GM12878 (cell line): ENCODE results near the gene GPC2. TPM values are rescaled to one million over a fixed set of nuclear protein-coding genes. Genes with fewer than 3 reads are reported as not detected.

Experiments used
- ATAC-seq: fragments of 200-7000 bp; cut with Tn5 transposase; 3 replicates; pipeline ENCODE4 v1.9.1; 2020; ENCODE audit warnings: mild to moderate bottlenecking, moderate library complexity
- Bru-seq: library from RNA; stranded (reverse); fragments of 400-500 nt; gene quantifications from one replicate; lab custom pipeline; 2021; lab: Mats Ljungman, UMichigan
- BruChase-seq, 2 experiments: library from RNA; stranded (reverse); fragments of 400-500 nt; gene quantifications; one replicate each; lab custom pipeline; 2021; lab: Mats Ljungman, UMichigan
- BruUV-seq: library from RNA; stranded (reverse); fragments of 400-500 nt; replicated peaks from 2 replicates; lab custom pipeline; 2021; lab: Mats Ljungman, UMichigan
- CTCF ChIA-PET: fragments of 300-600 bp; sonication (Branson Sonifier 250); formaldehyde crosslinking; extraction: SDS; loops from one replicate; lab custom pipeline; 2021; ENCODE audit warnings: inconsistent platforms; lab: Yijun Ruan, JAX
- POLR2A ChIA-PET: fragments of 350-600 bp; formaldehyde crosslinking; extraction: SDS; loops from one replicate; lab custom pipeline; 2021; ENCODE audit warnings: inconsistent platforms; lab: Charles Lee
- RAD21 ChIA-PET: fragments of 300-600 bp; sonication (Branson Sonifier 250); formaldehyde crosslinking; loops from one replicate; lab custom pipeline; 2023; ENCODE audit warnings: antibody characterized with exemption; ENCODE audit not compliant: unreplicated experiment; lab: Charles Lee
- SMC1A ChIA-PET: fragments of 300-600 bp; sonication (Branson Sonifier 250); formaldehyde crosslinking; loops from one replicate; lab custom pipeline; 2023; ENCODE audit not compliant: unreplicated experiment, uncharacterized antibody; lab: Charles Lee
- DNase-seq: peaks from one replicate; pipeline ENCODE4 v3.0.0-alpha.2; 2011; ENCODE audit warnings: low read depth, low spot score
- FAIRE-seq: peaks from 3 replicates; lab custom pipeline; 2011; peaks lifted over from hg19 to GRCh38; lab: Jason Lieb, UNC
- H2AFZ ChIP-seq: 2 replicates; pipeline ENCODE4 v1.6.0; 2011; ENCODE audit warnings: low read depth, low read length, control low read depth; ENCODE audit not compliant: control insufficient read depth
- H3K27ac ChIP-seq: 2 replicates; pipeline ENCODE4 v1.5.1; 2011; ENCODE audit warnings: control low read depth; ENCODE audit not compliant: control insufficient read depth, insufficient read depth
- H3K27me3 ChIP-seq, 2 experiments: replicated peaks in 1 of 2; 2 replicates each; pipeline versions ENCODE4 v1.6.0 to v1.6.1; 2011; ENCODE audit warnings: low read length in 1 of 2; ENCODE audit not compliant: control insufficient read depth in 2 of 2, insufficient read depth in 2 of 2
- H3K36me3 ChIP-seq, 2 experiments: 2 replicates each; pipeline ENCODE4 v1.5.1; 2011; ENCODE audit warnings: low read length in 1 of 2; ENCODE audit not compliant: control insufficient read depth in 2 of 2, insufficient read depth in 2 of 2
- H3K4me1 ChIP-seq: 2 replicates; pipeline ENCODE4 v1.6.1; 2011; ENCODE audit warnings: mild to moderate bottlenecking, low read length, moderate library complexity, mixed read lengths; ENCODE audit not compliant: control insufficient read depth, insufficient read depth
- H3K4me2 ChIP-seq: 2 replicates; pipeline ENCODE4 v1.6.0; 2011; ENCODE audit warnings: control low read depth; ENCODE audit not compliant: control insufficient read depth, insufficient read depth
- H3K4me3 ChIP-seq: fragments of 200-600 bp; sonication (generic); 2 replicates; pipeline ENCODE4 v1.5.1; 2016
- H3K79me2 ChIP-seq: 2 replicates; pipeline ENCODE4 v1.6.0; 2011; ENCODE audit warnings: low read length; ENCODE audit not compliant: control insufficient read depth, insufficient read depth
- H3K9ac ChIP-seq: 2 replicates; pipeline ENCODE4 v1.8.0; 2011; ENCODE audit warnings: low read length, control low read depth, mixed read lengths; ENCODE audit not compliant: control insufficient read depth, insufficient read depth
- H3K9me3 ChIP-seq: replicated peaks from 3 replicates; pipeline ENCODE4 v1.5.1; 2011; ENCODE audit warnings: mild to moderate bottlenecking, low read length; ENCODE audit not compliant: control insufficient read depth, insufficient read depth
- H4K20me1 ChIP-seq: 2 replicates; pipeline ENCODE4 v1.6.0; 2011; ENCODE audit not compliant: control insufficient read depth, insufficient read depth
- EGR1 ChIP-seq, 2 experiments: IDR thresholded peaks; 1 replicate in 1 of 2; 2 replicates in 1 of 2; pipeline ENCODE4 v1.6.1; 2011 to 2012; ENCODE audit warnings: low read depth in 2 of 2, low read length in 2 of 2, borderline replicate concordance in 1 of 2, mild to moderate bottlenecking in 1 of 2, moderate library complexity in 1 of 2
- FOS ChIP-seq: IDR thresholded peaks from 3 replicates; pipeline ENCODE4 v1.6.1; 2011; ENCODE audit warnings: borderline replicate concordance; ENCODE audit not compliant: insufficient read length; ENCODE audit errors: extremely low read depth
- FOXK2 ChIP-seq: fragments of 450-650 bp; IDR thresholded peaks from 2 replicates; pipeline ENCODE4 v1.6.1; 2017; ENCODE audit warnings: mild to moderate bottlenecking, moderate library complexity
- MEF2B ChIP-seq: fragments of 450-650 bp; IDR thresholded peaks from 2 replicates; pipeline ENCODE4 v1.6.1; 2018; ENCODE audit warnings: mild to moderate bottlenecking, moderate library complexity; ENCODE audit not compliant: partially characterized antibody, poor library complexity, severe bottlenecking
- PBX3 ChIP-seq: IDR thresholded peaks from 2 replicates; pipeline ENCODE4 v1.6.1; 2011; ENCODE audit warnings: mild to moderate bottlenecking, low read depth, low read length, moderate library complexity; ENCODE audit not compliant: insufficient replicate concordance
- RAD21 ChIP-seq: IDR thresholded peaks from 2 replicates; pipeline ENCODE4 v1.6.1; 2011; ENCODE audit warnings: mild to moderate bottlenecking, low read depth, low read length, moderate library complexity; ENCODE audit not compliant: insufficient read depth
- RB1 ChIP-seq: fragments of 450-650 bp; formaldehyde crosslinking; IDR thresholded peaks from 2 replicates; pipeline ENCODE4 v1.6.1; 2017; ENCODE audit warnings: mild to moderate bottlenecking, borderline replicate concordance
- USF2 ChIP-seq: IDR thresholded peaks from 2 replicates; pipeline ENCODE4 v1.6.1; 2011; ENCODE audit warnings: low read depth, low read length, improper control_type of control experiment, borderline replicate concordance
- YY1 ChIP-seq: IDR thresholded peaks from 2 replicates; pipeline ENCODE4 v1.6.1; 2011; ENCODE audit warnings: low read depth, mild to moderate bottlenecking, low read length
- ZNF687 ChIP-seq: fragments of 450-650 bp; IDR thresholded peaks from 2 replicates; pipeline ENCODE4 v1.6.1; 2017; ENCODE audit warnings: mild to moderate bottlenecking, moderate library complexity
- WGBS: methylation state at CpG from one replicate; pipeline ENCODE4 v1.1.6; 2016; ENCODE audit warnings: low lambda C conversion rate; ENCODE audit not compliant: insufficient replicate concordance, insufficient coverage; ENCODE audit errors: missing lambda C conversion rate; 5-methylcytosine and 5-hydroxymethylcytosine counted together
- in situ Hi-C: fragments of 300-500 bp; cut with MboI; formaldehyde crosslinking; loops from 9 replicates; pipeline ENCODE4 v1.14.3; 2018; ENCODE audit warnings: mixed read lengths
- intact Hi-C: fragments of 100-400 bp; cut with micrococcal nuclease; formaldehyde crosslinking; loops from one replicate; pipeline ENCODE4 v1.14.2; 2022; ENCODE audit not compliant: unreplicated experiment
- long read RNA-seq, 2 experiments: library from polyadenylated mRNA; unstranded; transcript quantifications; one replicate each; pipeline ENCODE4 v2.0.0, GENCODE V29; 2019 to 2020
- polyA minus RNA-seq, 3 experiments: library from RNA; depleted of rRNA, polyadenylated mRNA; stranded (reverse); fragments of >200 nt; gene quantifications; 2 replicates each; pipeline ENCODE4 v1.2.3, GENCODE V29; 2011
- polyA plus RNA-seq, 11 experiments: library from polyadenylated mRNA; depleted of rRNA in 4 of 11; unstranded in 6 of 11; stranded (reverse) in 5 of 11; fragments of >200 nt; fragmentation: Nextera tagmentation in 4 of 11; fragmentation: Illumina TruSeq in 1 of 11; extraction: Ambion mirVana in 4 of 11; extraction: Trizol in 1 of 11; gene quantifications; 1 replicate in 1 of 11; 2 replicates in 10 of 11; pipeline versions ENCODE4 v1.2.1 to v1.2.3, GENCODE V29; 2011 to 2016; ENCODE audit warnings: inconsistent platforms in 2 of 11, missing spikeins in 2 of 11, low read depth in 1 of 11
- total RNA-seq, 4 experiments: library from RNA; depleted of rRNA in 3 of 4; stranded (reverse); fragments of >200 nt in 3 of 4; fragmentation: Illumina TruSeq in 1 of 4; extraction: Trizol in 1 of 4; gene quantifications; 2 replicates each; pipeline versions ENCODE4 v1.2.1 to v1.2.3, GENCODE V29; 2013 to 2021

GPC2 gene
- total RNA-seq (2013; cell fraction: nucleolus; rRNA removed), result 4.9 and 6.6 TPM in 2 replicates
- 3.0 and 3.9 TPM in 2 replicates for total RNA-seq (2014; rRNA removed)
- total RNA-seq (2014; rRNA removed; fragmentation: Illumina TruSeq; extraction: Trizol), result 0.85 and 0.92 TPM in 2 replicates
- total RNA-seq (2021), result 3.9 and 5.1 TPM in 2 replicates
- polyA plus RNA-seq (2011; ENCODE audit: low read depth), result 1.6 TPM
- polyA plus RNA-seq (2011; rRNA removed), result 0.45 and 0.65 TPM in 2 replicates
- 1.0 and 1.7 TPM in 2 replicates for polyA plus RNA-seq (2011; cell fraction: cytosol; rRNA removed)
- polyA plus RNA-seq (2011; cell fraction: nucleus; rRNA removed), result 4.8 and 5.6 TPM in 2 replicates
- polyA plus RNA-seq (2012), result 1.3 and 1.4 TPM in 2 replicates
- polyA plus RNA-seq (2014; fragmentation: Illumina TruSeq; extraction: Trizol), result 0.24 and 0.98 TPM in 2 replicates
- polyA plus RNA-seq (2014; fragmentation: Nextera tagmentation; extraction: Ambion mirVana), result under 1 TPM; 0.19 to 0.24 TPM
- 4.3 and 6.3 TPM in 2 replicates for polyA plus RNA-seq (2014; rRNA removed)
- polyA plus RNA-seq (2016; fragmentation: Nextera tagmentation; extraction: Ambion mirVana), result under 1 TPM; 0.48 to 0.68 TPM
- 0.22 and 1.0 TPM in 2 replicates for polyA minus RNA-seq (2011; rRNA and poly(A)+ RNA removed)
- polyA minus RNA-seq (2011; cell fraction: cytosol; rRNA and poly(A)+ RNA removed), result 0.83 and 1.7 TPM in 2 replicates
- polyA minus RNA-seq (2011; cell fraction: nucleus; rRNA and poly(A)+ RNA removed), result 2.4 and 3.5 TPM in 2 replicates
- Bru-seq, nascent RNA, result percentile 38 among the genes with signal in this experiment
- percentile 35 among the genes with signal in this experiment for BruChase-seq, experiment 1, labeled RNA remaining after a 6-hour chase
- BruChase-seq, experiment 2, labeled RNA remaining after a 2-hour chase, result percentile 34 among the genes with signal in this experiment
- long read RNA-seq, experiment 1, result 0 reads
- long read RNA-seq, experiment 2, result 0 reads

- DNase-seq (peak; percentile 76), FAIRE-seq (peak; percentile 91), ATAC-seq (peak; percentile 99)
- Histone ChIP-seq H3K27me3 (no peaks in the 10 kb centered on the region), H3K9ac (peak within 1 kb of the TSS; percentile 48; the same call in 1 of the 2 replicates), H4K20me1 (no peaks in the 10 kb centered on the region), H3K36me3 (no peaks in the 10 kb centered on the region), H3K9me3 (no peaks in the 10 kb centered on the region), H3K79me2 (no peaks in the 10 kb centered on the region), H3K4me3 (peak within 1 kb of the TSS; percentile 85), H3K4me1 (peaks cover 7% of the 10 kb centered on the region), H3K4me2 (peak within 1 kb of the TSS; percentile 98), H2AFZ (peak within 1 kb of the TSS; percentile 93), H3K27ac (no peak within 1 kb of the TSS)
- 35% methylated on average over 68 of the region's 78 CpGs for WGBS
- POLR2A ChIA-PET, result interaction anchor here (0.7 to 1.4 kb wide), 3 partner anchors 9 to 29 kb away, joined by 3 read pairs; partner anchors contain the start of genes GAL3ST4 and LAMTOR4
- SMC1A ChIA-PET, result interaction anchor here (0.6 to 1.1 kb wide), 4 partner anchors 13 to 98 kb away, joined by 3 to 4 read pairs (median 4); partner anchors contain the start of gene LAMTOR4
- RAD21 ChIA-PET, result interaction anchor here (0.5 to 1.2 kb wide), 6 partner anchors 9 to 159 kb away, joined by 3 to 4 read pairs (median 4); partner anchors contain the start of genes GAL3ST4 and LAMTOR4
- in situ Hi-C loops, result no loop called here
- no TSS peak for BruUV-seq
- CTCF ChIA-PET, result interaction anchor here (0.7 to 4.3 kb wide), 6 partner anchors 12 to 44 kb away, joined by 3 to 36 read pairs (median 4); no protein-coding TSS in a partner anchor
- intact Hi-C loops, result loop anchor here (5.0 kb wide), 1 partner anchor 40 kb away; the partner anchor contains the start of gene PVRIG
- no peak for TF ChIP-seq YY1
- TF ChIP-seq FOS, result no peak
- 0 out of 3 replicates have a peak, but pooled peaks of 1 of the 2 experiments have one; percentile 36 for TF ChIP-seq EGR1 (IDR thresholded peaks at IDR 0.05; ENCODE audit: borderline replicate concordance in 1 of 2, low read depth in 2 of 2, low read length in 2 of 2)
- TF ChIP-seq FOXK2, result no peak
- peak; percentile 30 for TF ChIP-seq PBX3
- no peak; the same call in 1 of the 2 replicates for TF ChIP-seq USF2
- TF ChIP-seq RB1, result no peak
- TF ChIP-seq RAD21, result no peak
- peak; percentile 28 for TF ChIP-seq MEF2B
- peak; percentile 52; the same call in 1 of the 2 replicates for TF ChIP-seq ZNF687
These were observed at the start of gene GPC2, which contains the start of gene STAG3 for GRCh38 chr7:100177045-100178001. Gene GPC2, minus strand, starts transcription at chr7:100177381. Its CDS starts 182 bp downstream, at chr7:100177199. Gene STAG3, plus strand, starts transcription at chr7:100177918. Its CDS starts 2,639 bp downstream, at chr7:100180557.
